HG03108 (cell line): ENCODE data around the gene ACHE.
"Not testable (repeated sequence)": the region's sequence is repeated elsewhere in the genome, so short reads cannot be mapped to it uniquely, and the experiment has no call there.

ENCODE experiments used
- ATAC-seq: cut with Tn5 transposase; IDR thresholded peaks from one replicate; pipeline ENCODE4 v1.9.1; 2021; ENCODE audit warnings: moderate library complexity; ENCODE audit not compliant: unreplicated experiment

The ACHE gene

DNA sequence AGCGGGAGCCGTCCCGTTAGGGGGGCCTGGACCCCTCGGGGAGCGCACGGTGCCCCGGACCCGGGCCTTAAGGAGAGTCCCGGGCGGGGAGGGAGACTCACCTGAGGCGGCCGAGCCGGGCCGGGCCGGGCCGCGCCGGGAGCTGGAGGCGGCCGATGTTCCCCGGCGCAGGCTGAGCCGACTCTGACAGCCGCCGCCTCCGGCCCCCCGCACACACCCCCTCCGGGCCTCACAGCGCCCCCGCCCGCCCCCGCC, at the start of gene ACHE:
Gene ACHE (minus strand): TSS at position 188 of the 255 bp plus-strand sequence. CDS start 1,656 bp downstream, outside the sequence.
- no peak for ATAC-seq

GRCh38 chr7:100944138-100944537, 48.5 kb upstream of the ACHE start:
- no peak for ATAC-seq

GRCh38 chr7:100943693-100944092, 48.0 kb upstream of the ACHE start:
- ATAC-seq: no peak

DNA sequence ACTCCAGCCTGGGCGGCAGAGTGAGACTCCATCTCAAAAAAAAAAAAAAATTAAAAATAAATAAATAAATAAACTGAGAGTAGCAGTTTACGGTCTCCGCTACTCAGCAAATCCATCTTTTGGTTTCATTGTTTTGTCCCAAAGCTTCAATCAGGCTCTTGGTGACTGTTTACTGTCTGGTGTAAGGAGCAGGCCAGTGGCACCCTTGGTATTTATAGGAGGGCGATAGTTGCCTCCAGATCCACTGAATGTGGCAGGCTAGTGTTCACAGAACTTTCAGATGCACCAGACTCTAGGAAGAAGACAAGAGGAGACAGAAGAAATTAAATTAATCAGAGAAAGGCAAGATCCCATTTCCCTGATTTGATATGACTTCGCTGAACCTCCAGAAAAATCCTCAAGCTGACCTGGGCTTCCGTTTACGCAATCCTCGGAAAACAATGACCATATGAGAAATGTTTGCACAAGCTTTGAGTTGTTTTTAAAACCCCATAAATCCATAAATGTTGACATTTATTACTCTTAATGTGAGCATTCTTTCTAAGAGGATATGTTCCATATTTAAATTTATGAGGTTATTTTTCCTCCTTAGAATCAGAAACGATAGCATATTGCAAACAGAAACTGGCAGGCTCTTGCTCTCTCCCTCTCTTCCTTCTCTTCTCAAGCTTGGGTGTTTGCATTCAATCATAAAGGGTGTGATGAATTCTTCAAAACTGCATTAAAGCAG, 46.5 kb upstream of the ACHE start:
- ATAC-seq: no peak

- not testable (repeated sequence) for ATAC-seq
Measured at GRCh38 chr7:100936167-100936566, 40.5 kb upstream of the ACHE start.

DNA sequence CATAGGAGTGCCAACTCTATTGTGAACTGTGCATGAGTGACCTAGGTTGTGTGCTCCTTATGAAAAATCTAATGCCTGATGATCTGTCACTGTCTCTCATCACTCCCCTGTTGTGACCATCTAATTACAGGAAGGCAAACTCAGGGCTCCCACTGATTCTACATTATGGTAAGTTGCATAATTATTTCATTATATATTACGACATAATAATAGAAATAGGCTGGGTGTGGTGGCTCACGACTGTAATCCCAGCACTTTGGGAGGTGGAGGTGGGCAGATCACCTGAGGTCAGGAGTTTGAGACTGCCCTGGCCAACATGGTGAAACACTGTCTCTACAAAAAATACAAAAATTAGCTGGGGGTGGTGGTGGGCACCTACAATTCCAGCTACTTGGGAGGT, 39.7 kb upstream of the ACHE start:
- not testable (repeated sequence) for ATAC-seq

DNA sequence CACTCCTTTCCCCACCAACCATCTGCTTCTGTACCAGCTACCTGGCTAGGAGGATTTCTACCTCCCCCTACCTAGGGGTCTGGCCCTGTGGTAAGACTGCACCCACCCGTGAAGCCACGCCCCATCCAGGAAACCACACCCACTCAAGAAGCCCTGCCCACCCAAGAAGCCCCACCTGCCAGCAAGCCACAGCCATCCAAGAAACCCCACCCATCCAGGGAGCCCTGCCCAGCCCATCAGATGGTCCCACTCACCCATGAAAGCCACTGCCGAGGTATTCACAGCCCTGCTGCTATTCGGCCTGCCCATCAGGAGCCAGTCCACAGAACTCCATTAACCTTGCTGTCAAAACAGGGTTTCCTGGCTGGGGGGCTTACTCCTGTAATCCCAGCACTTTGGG, 38.0 kb upstream of the ACHE start:
- no peak for ATAC-seq

DNA sequence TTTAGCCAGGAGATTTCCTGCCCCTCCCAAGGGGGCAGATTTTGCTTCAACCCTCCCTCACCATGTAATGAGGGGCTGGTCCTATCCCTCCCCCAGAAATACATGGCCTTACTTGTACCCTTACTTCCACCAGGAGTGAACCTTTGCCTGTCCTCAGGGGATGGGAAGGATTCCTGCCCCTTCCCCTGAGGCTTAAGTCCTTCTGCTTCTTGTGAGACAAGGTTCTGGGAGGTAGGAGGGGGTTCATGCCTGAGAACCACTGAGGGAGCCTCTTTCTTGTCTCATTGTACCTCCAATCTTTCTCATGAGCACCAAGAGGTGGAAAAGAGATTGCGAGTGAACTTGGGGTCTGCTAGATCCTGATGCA, 34.1 kb upstream of the ACHE start:
- no peak for ATAC-seq

DNA sequence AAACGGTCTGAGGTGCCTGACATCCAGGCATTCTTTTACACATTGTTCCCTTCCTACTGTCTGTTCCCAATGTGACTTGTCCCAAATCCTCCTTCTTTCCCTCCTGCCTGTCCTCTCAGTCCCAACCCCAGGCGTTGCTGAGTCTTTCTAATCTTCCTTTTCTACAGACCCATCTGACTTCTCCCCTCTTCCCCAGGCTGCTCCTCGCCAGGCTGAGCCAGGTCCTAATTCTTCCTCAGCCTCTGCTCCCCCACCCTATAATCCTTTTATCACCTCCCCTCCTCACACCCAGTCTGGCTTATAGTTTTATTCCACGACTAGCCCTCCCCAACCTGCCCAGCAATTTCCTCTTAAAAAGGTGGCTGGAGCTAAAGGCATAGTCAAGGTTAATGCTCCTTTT, 27.9 kb upstream of the ACHE start:
- ATAC-seq: not testable (repeated sequence)

DNA sequence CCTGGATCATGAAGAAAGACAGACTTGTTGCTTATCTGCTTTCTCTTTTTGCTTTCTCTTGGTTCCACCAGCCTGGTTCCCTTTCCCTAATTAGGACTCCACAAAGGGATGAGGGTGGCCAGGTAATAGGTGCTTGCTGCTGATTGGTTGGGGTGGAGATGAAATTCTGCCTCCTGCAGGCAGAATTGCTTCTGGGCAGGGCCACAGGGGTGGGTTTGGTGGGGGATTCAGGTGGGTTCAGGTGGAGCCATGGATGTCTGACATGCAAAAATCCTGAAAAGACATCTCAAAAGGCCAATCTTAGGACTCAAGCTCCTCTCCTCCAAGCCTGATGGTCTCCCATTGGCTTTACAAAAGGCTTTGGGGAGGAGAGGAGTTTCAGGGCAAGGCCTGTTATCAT, 25.4 kb upstream of the ACHE start:
- no peak for ATAC-seq

- not testable (repeated sequence) for ATAC-seq
Measured at GRCh38 chr7:100919779-100920437, 24.2 kb upstream of the ACHE start.

- ATAC-seq: not testable (repeated sequence)
Measured at GRCh38 chr7:100919335-100919734, 23.6 kb upstream of the ACHE start.

- no peak for ATAC-seq
Measured at GRCh38 chr7:100914879-100915447, 19.3 kb upstream of the ACHE start.

DNA sequence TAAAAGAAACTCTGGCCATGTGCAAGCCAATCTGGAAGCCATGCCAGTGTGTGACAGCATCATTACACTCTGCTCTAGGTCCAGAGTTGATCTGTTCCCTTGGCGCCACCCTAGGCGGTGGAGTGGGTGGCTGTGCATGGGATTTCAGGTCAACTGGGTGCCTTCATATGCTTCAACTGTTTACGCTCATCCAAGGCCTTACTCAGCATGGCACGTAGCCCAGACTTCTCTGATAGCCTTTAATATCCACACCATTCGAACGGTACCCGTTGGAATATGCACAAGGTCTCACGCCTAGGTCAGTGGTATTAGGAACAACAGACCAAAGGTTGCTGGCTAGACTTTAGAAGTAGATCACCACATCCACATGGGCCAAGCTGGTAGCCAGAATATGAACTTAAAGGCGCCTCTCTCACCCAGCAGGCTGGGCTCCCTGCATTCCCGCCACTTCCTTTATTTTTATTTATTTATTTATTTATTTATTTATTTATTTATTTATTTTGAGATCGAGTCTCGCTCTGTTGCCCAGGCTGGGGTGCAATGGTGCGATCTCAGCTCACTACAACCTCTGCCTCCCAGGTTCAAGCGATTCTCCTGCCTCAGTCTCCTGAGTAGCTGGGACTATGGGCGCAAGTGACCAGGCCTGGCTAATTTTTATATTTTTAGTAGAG, 18.7 kb upstream of the ACHE start:
- no peak for ATAC-seq

DNA sequence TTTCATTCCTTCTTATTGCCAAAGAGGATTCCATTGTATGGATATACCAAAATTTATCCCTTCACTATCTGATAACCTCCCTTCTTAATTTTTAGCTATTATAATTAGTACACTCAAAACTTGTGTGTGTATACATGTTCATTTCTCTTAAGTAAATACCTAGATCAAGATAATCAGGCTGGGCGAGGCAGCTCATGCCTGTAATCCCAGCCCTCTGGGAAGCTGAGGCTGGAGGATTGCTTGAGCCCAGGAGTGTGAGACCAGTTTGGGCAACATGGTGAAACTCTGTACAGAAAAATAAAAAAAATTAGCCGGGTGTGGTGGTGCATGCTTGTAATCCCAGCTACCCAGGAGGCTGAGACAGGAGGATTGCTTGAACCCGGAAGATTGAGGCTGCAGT, 15.8 kb upstream of the ACHE start:
- no peak for ATAC-seq

DNA sequence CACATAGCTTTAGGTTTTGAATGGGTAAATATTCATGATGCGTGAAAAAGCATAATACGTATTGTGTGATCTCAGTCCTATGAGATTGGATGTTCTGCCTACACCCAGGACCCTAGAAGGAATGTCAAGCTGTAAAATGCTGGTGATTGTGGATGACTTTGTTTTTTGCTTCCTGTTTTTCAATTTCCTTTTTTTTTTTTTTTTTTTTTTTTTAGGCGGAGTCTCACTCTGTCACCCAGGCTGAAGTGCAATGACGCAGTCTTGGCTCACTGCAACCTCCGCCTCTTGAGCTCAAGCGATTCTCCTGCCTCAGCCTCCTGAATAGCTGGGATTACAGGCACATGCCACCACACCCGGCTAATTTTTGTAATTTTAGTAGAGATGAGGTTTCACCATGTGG, 14.8 kb upstream of the ACHE start:
- ATAC-seq: not testable (repeated sequence)

GRCh38 chr7:100908512-100908911, 12.8 kb upstream of the ACHE start:
- no peak for ATAC-seq

- ATAC-seq: no peak
Measured at GRCh38 chr7:100902638-100903037, 7.0 kb upstream of the ACHE start.

DNA sequence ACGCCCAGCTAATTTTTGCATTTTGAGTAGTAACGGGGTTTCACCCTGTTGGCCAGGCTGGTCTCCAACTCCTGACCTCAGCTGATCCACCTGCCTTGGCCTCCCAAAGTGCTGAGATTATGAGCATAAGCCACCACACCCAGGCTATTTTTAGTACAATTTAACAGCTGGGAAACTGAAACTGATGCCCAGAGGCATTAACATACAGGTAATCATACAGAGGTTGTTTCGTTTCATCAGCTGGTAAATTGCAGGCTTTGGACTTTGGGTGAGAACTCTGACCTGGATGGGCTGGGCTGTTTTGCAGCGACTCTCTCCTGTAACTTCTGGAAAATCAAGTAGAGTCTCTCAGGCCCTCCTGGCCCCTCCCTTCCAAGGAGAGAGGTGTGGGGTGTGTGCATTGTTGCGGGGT, 6.2 kb upstream of the ACHE start:
- ATAC-seq: no peak

DNA sequence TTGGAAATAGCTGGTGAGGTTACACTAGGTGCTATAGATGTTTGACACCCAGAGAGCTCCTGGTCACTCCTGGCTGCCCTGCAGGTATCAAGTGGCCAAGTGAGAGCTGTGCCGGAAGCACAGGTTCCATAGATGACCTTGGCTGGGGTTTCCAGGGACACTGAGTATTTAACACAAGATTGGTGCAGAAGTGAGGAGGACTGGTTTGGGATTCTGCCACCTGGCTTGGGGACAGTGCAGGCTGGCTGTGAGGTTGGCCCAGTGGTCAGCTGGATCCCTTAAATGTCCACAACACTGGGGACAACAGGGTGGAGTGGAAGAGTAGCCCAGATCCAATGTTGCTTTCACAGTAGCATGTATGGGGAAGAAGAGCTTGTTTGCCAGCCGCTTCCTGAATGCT, 5.3 kb upstream of the ACHE start:
- ATAC-seq: no peak

DNA sequence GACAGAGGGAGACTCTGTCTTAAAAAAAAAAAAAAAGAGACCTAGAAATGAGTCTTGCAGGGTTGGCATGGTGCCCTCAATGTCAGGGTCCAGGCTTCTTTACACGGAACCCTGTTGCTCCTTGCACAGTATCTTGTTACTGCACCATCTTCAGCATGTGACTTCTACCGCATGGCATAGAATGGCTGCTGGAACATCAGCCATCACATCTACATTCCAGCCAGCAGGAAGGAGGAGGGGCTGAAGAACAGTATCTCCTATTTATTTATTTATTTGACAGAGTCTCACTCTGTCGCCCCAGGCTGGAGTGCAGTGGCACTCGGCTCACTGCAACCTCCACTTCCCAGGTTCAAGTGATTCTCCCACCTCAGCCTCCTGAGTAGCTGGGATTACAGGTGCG, 3.7 kb upstream of the ACHE start:
- no peak for ATAC-seq
